ENCODE measurements around the gene EDC3.
"Not testable (repeated sequence)": the region's sequence is repeated elsewhere in the genome, so short reads cannot be mapped to it uniquely, and the experiment has no call there.

The EDC3 gene

GRCh38 chr15:74646480-74646879 is 49.3 kb downstream of the EDC3 start:
- no peak for DNase-seq

GRCh38 chr15:74643665-74644204 is 52.1 kb downstream of the EDC3 start:
- no peak for DNase-seq

GRCh38 chr15:74642734-74643664 is 52.8 kb downstream of the EDC3 start:
- DNase-seq, result no peak

- no peak for DNase-seq
These were observed 53.5 kb downstream of the EDC3 start for GRCh38 chr15:74642348-74642733.

GRCh38 chr15:74641151-74641550 is 54.7 kb downstream of the EDC3 start:
- DNase-seq, result no peak

GRCh38 chr15:74636984-74637383 is 58.8 kb downstream of the EDC3 start:
- no peak for DNase-seq

- DNase-seq, result peak; percentile 69
These were observed 60.6 kb downstream of the EDC3 start for GRCh38 chr15:74635228-74635627.

GRCh38 chr15:74633781-74634180 is 62.0 kb downstream of the EDC3 start:
- no peak for DNase-seq

- DNase-seq, result no peak
These were observed 63.2 kb downstream of the EDC3 start for GRCh38 chr15:74632601-74633000.

GRCh38 chr15:74631935-74632560 is 63.8 kb downstream of the EDC3 start:
- peak; percentile 47 to 51 for DNase-seq

GRCh38 chr15:74631408-74631807 is 64.4 kb downstream of the EDC3 start:
- DNase-seq, result no peak

- DNase-seq, result no peak
These were observed 64.8 kb downstream of the EDC3 start for GRCh38 chr15:74631087-74631385.

GRCh38 chr15:74630284-74631086 is 65.3 kb downstream of the EDC3 start:
- no peak for DNase-seq

GRCh38 chr15:74629696-74630095 is 66.1 kb downstream of the EDC3 start:
- not testable (repeated sequence) for DNase-seq

GRCh38 chr15:74628949-74629348 is 66.9 kb downstream of the EDC3 start:
- no peak for DNase-seq

GRCh38 chr15:74628199-74628598 is 67.6 kb downstream of the EDC3 start:
- no peak for DNase-seq

GRCh38 chr15:74627766-74628165 is 68.1 kb downstream of the EDC3 start:
- no peak for DNase-seq

GRCh38 chr15:74626752-74627692 is 68.8 kb downstream of the EDC3 start:
- DNase-seq, result no peak

- no peak for DNase-seq
These were observed 69.5 kb downstream of the EDC3 start for GRCh38 chr15:74626336-74626735.

GRCh38 chr15:74625693-74626092 is 70.1 kb downstream of the EDC3 start:
- no peak for DNase-seq

GRCh38 chr15:74624020-74624602 is 71.7 kb downstream of the EDC3 start:
- no peak for DNase-seq

GRCh38 chr15:74622758-74623157 is 73.1 kb downstream of the EDC3 start:
- DNase-seq, result no peak

All from activated CD4-positive, alpha-beta T cell treated with anti-CD3 and anti-CD28 coated beads, Interleukin-2, amount 50 U/mL, for 4 hours (primary cell).